ENCODE results near the gene NOS1AP.

GRCh38 chr1:162216604-162217003 lies 147.1 kb downstream of the NOS1AP start:
- no peak for TF ChIP-seq ZNF274 (IDR thresholded peaks at IDR 0.05; ENCODE audit: low read depth, low read length)
- TF ChIP-seq SUZ12 (IDR thresholded peaks at IDR 0.05; ENCODE audit: extremely low read depth, insufficient read depth, insufficient read length), result no peak
